DOHH2 (cell line): Measurements from ENCODE around the gene ATP8B1.

Experiments used
- H3F3A ChIP-seq: fragments of 200-600 bp; sonication (generic), shearing (Covaris generic); 2 replicates; pipeline ENCODE4 v1.6.0; 2016; ENCODE audit warnings: antibody characterized with exemption, mild to moderate bottlenecking; ENCODE audit not compliant: control insufficient read depth, insufficient read depth
- H3K27ac ChIP-seq: fragments of 200-600 bp; sonication (generic); 2 replicates; pipeline ENCODE4 v1.5.1; 2014; ENCODE audit warnings: low read depth, mild to moderate bottlenecking, low read length, moderate library complexity
- H3K27me3 ChIP-seq: fragments of 200-600 bp; sonication (generic); 2 replicates; pipeline ENCODE4 v1.6.1; 2014; ENCODE audit warnings: mild to moderate bottlenecking, low read length, mixed read lengths; ENCODE audit not compliant: control insufficient read depth
- H3K36me3 ChIP-seq: fragments of 200-600 bp; sonication (generic); 2 replicates; pipeline ENCODE4 v1.6.1; 2014; ENCODE audit warnings: mild to moderate bottlenecking, low read length, moderate library complexity, mixed read lengths; ENCODE audit not compliant: control insufficient read depth
- H3K4me1 ChIP-seq: fragments of 200-600 bp; sonication (generic); 2 replicates; pipeline ENCODE4 v1.6.1; 2014; ENCODE audit warnings: mild to moderate bottlenecking, low read length, mixed read lengths; ENCODE audit not compliant: control insufficient read depth
- H3K4me2 ChIP-seq: fragments of 200-600 bp; sonication (generic); 2 replicates; pipeline ENCODE4 v1.6.0; 2014; ENCODE audit warnings: mild to moderate bottlenecking, low read length, moderate library complexity
- H3K4me3 ChIP-seq: fragments of 200-600 bp; sonication (generic); 2 replicates; pipeline ENCODE4 v1.5.1; 2014; ENCODE audit warnings: mild to moderate bottlenecking, low read length, mixed read lengths
- H3K79me2 ChIP-seq: fragments of 200-600 bp; sonication (generic); 2 replicates; pipeline ENCODE4 v1.6.1; 2014; ENCODE audit warnings: mild to moderate bottlenecking, low read length, mixed read lengths; ENCODE audit not compliant: control insufficient read depth
- H3K9me2 ChIP-seq: fragments of 200-600 bp; sonication (generic); replicated peaks from 2 replicates; pipeline ENCODE4 v1.6.1; 2014; ENCODE audit warnings: mild to moderate bottlenecking, low read length, mixed read lengths; ENCODE audit not compliant: control insufficient read depth
- H3K9me3 ChIP-seq: fragments of 200-600 bp; sonication (generic); 2 replicates; pipeline ENCODE4 v1.6.1; 2014; ENCODE audit warnings: antibody characterized with exemption, low read length, mixed read lengths; ENCODE audit not compliant: control insufficient read depth, insufficient read depth
- H4K20me1 ChIP-seq: fragments of 200-600 bp; sonication (generic); 2 replicates; pipeline ENCODE4 v1.6.0; 2014; ENCODE audit warnings: low read depth, mild to moderate bottlenecking, antibody characterized with exemption, low read length, moderate library complexity; ENCODE audit not compliant: control insufficient read depth, insufficient read depth
- CTCF ChIP-seq: fragments of 200-600 bp; sonication (generic); IDR thresholded peaks from one replicate; pipeline ENCODE4 v1.5.1; 2014; ENCODE audit warnings: antibody characterized with exemption, mild to moderate bottlenecking, low read depth, low read length; ENCODE audit not compliant: poor library complexity, severe bottlenecking
- EZH2phosphoT487 ChIP-seq: fragments of 200-600 bp; sonication (generic); IDR thresholded peaks from 2 replicates; pipeline ENCODE4 v1.6.1; 2017; ENCODE audit warnings: borderline replicate concordance, mild to moderate bottlenecking, antibody characterized with exemption, low read length, moderate library complexity, mixed read lengths

Gene ATP8B1

DNA sequence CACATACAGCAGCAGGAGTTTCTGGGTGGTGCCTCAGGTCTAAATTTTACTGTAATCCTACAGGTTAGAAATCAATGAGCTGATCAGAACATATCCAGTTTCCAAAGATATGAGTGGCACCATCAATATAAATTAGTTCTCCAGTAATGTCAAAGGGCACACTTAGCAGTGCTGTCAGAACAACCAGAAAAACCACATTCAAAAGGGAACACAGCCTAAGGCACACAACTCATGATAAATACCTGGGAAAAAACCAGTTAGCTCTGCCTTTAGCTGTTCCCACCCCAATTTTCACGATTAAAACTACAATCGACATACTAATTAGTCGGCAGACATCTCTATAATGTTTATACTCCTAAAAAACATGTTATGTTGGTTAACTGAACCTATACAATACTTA is 31.5 kb downstream of the ATP8B1 start:
- Histone ChIP-seq H3K9me3 (no peaks in the 10 kb centered on the region), H3K36me3 (no peaks in the 10 kb centered on the region), H4K20me1 (no peaks in the 10 kb centered on the region), H3K4me3 (no peak overlapping the region), H3F3A (no peaks in the 10 kb centered on the region), H3K4me2 (no peak overlapping the region), H3K27me3 (no peaks in the 10 kb centered on the region; the same call in 1 of the 2 replicates), H3K9me2 (no peaks in the 10 kb centered on the region), H3K4me1 (no peaks in the 10 kb centered on the region), H3K79me2 (no peaks in the 10 kb centered on the region), H3K27ac (no peak overlapping the region)
- TF ChIP-seq EZH2phosphoT487 (no peak), CTCF (no peak)

DNA sequence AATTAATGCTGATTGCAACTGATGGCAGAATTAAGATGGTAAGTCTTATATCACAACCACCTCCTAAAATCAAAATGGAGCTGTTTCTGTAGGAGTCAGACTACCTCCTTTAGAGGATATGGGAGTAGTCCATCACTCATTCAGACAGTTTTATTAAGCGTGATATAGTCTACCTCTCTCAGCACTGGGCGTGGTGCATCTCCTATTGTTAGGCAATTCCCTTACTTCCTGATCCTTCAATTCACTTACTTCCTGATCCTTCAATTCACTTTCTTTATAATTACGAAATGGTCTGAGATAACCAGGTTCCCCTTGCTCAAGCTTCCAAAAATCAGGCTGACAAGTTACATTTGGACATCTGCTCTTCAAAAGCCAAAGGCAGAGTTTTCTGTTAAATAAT is 31.9 kb downstream of the ATP8B1 start:
- no peak overlapping the region for H3K27ac ChIP-seq

DNA sequence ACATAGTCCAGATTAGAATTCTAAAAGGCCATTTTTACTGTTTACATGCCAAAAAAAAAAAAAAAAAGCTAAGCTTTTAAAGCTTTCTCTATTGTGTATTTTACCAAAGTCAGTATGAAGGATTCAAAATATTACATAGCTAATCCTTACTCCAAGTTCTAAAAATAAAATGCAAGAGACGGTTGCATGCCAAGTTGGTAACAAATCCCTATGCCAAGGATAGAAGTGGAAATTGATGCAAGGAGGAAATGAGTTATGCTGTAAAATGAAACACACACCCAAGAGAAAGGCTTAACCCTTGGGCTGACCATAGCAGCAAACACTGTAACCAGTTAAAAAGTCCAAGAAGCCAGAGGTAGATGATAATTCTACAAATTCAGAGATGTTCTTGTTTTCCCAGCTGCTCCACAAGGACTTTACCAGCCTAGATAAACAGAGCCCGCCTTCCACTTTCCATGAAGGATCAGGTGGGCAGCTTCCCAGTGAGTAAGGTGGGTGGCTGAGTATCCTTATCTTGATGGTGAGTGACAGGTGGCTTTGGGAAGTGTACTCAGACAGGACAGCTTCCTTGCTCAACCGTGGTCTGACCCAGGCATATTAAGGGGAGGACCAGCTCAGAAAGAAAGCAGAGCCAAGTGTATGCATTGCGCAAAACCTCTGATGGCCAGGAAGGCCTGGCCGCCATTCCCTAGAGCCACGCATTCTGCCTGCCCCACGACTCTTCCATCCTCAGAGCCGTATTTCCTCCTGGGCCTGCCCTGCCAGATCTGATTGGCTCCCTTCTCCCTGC is 34.4 kb downstream of the ATP8B1 start:
- H3K4me2 ChIP-seq, result no peak overlapping the region
- no peaks in the 10 kb centered on the region; the same call in 1 of the 2 replicates for H3K27me3 ChIP-seq
- H3K79me2 ChIP-seq, result no peaks in the 10 kb centered on the region
- no peaks in the 10 kb centered on the region for H3F3A ChIP-seq
- H3K4me3 ChIP-seq, result no peak overlapping the region
- no peak for TF ChIP-seq EZH2phosphoT487
- TF ChIP-seq CTCF, result no peak
- no peaks in the 10 kb centered on the region for H3K36me3 ChIP-seq
- no peaks in the 10 kb centered on the region for H3K9me2 ChIP-seq
- no peak overlapping the region for H3K27ac ChIP-seq
- no peaks in the 10 kb centered on the region for H4K20me1 ChIP-seq
- no peaks in the 10 kb centered on the region for H3K4me1 ChIP-seq
- H3K9me3 ChIP-seq, result no peaks in the 10 kb centered on the region

More for the DNA sequence above, 31.9 kb downstream of the ATP8B1 start:
- Histone ChIP-seq H3K9me3 (no peaks in the 10 kb centered on the region), H3K79me2 (no peaks in the 10 kb centered on the region), H3K36me3 (no peaks in the 10 kb centered on the region), H3K27me3 (no peaks in the 10 kb centered on the region; the same call in 1 of the 2 replicates), H3K4me1 (no peaks in the 10 kb centered on the region), H3K4me3 (no peak overlapping the region), H4K20me1 (no peaks in the 10 kb centered on the region), H3K4me2 (no peak overlapping the region), H3F3A (no peaks in the 10 kb centered on the region), H3K9me2 (no peaks in the 10 kb centered on the region)
- TF ChIP-seq EZH2phosphoT487 (no peak), CTCF (no peak)
